A673 (cell line): Measurements from ENCODE around the gene TARS2. TPM values are rescaled to one million over a fixed set of nuclear protein-coding genes. Genes with fewer than 3 reads are reported as not detected.

Source experiments
- BruUV-seq: library from RNA; stranded (reverse); fragments of 400-500 nt; replicated peaks from 2 replicates; lab custom pipeline; 2021; lab: Mats Ljungman, UMichigan
- CTCF ChIA-PET: fragments of 300-600 bp; sonication (Branson Sonifier 250); formaldehyde crosslinking; loops from one replicate; lab custom pipeline; 2022; ENCODE audit warnings: antibody characterized with exemption; lab: Charles Lee
- POLR2A ChIA-PET: fragments of 300-600 bp; sonication (Branson Sonifier 250); formaldehyde crosslinking; loops from one replicate; lab custom pipeline; 2022; ENCODE audit warnings: antibody characterized with exemption; ENCODE audit not compliant: low non-redundant PET; lab: Charles Lee
- DNase-seq: peaks from one replicate; pipeline ENCODE4 v3.0.0-alpha.2; 2015; ENCODE audit warnings: low spot score
- H3K27ac ChIP-seq: fragments of 200-600 bp; sonication (generic); 2 replicates; pipeline ENCODE4 v1.5.1; 2016; ENCODE audit warnings: mixed run types, low read depth, mild to moderate bottlenecking, mixed read lengths, antibody characterized with exemption, low read length; ENCODE audit not compliant: poor library complexity, severe bottlenecking
- H3K27me3 ChIP-seq: fragments of 200-600 bp; sonication (generic); replicated peaks from 2 replicates; pipeline ENCODE4 v1.6.1; 2017; ENCODE audit warnings: mixed run types, low read depth, mild to moderate bottlenecking, mixed read lengths, antibody characterized with exemption, low read length; ENCODE audit not compliant: insufficient read depth, poor library complexity
- H3K36me3 ChIP-seq: fragments of 200-600 bp; sonication (generic); 2 replicates; pipeline ENCODE4 v1.6.1; 2016; ENCODE audit warnings: mixed run types, mild to moderate bottlenecking, mixed read lengths, antibody characterized with exemption, low read length; ENCODE audit not compliant: insufficient read depth, poor library complexity, severe bottlenecking
- H3K4me1 ChIP-seq: fragments of 200-600 bp; sonication (generic); 2 replicates; pipeline ENCODE4 v1.6.1; 2017; ENCODE audit warnings: mixed run types, mild to moderate bottlenecking, mixed read lengths, antibody characterized with exemption, low read length; ENCODE audit not compliant: insufficient read depth, poor library complexity, severe bottlenecking
- H3K4me3 ChIP-seq: fragments of 200-600 bp; sonication (generic); 2 replicates; pipeline ENCODE4 v1.5.1; 2016; ENCODE audit warnings: low read depth, mixed run types, mild to moderate bottlenecking, mixed read lengths, low read length; ENCODE audit not compliant: poor library complexity, severe bottlenecking
- H3K9me3 ChIP-seq: fragments of 200-600 bp; sonication (generic); 2 replicates; pipeline ENCODE4 v1.6.1; 2016; ENCODE audit warnings: mixed run types, low read depth, mild to moderate bottlenecking, mixed read lengths, antibody characterized with exemption, low read length; ENCODE audit not compliant: poor library complexity, severe bottlenecking
- EZH2 ChIP-seq: fragments of 200-600 bp; sonication (generic); IDR thresholded peaks from 2 replicates; pipeline ENCODE4 v1.6.1; 2017; ENCODE audit warnings: borderline replicate concordance, low read depth, mild to moderate bottlenecking, mixed read lengths, antibody characterized with exemption, low read length; ENCODE audit not compliant: poor library complexity, severe bottlenecking
- intact Hi-C: fragments of 100-400 bp; cut with micrococcal nuclease; formaldehyde crosslinking; loops from one replicate; pipeline ENCODE4 v1.10.0; 2022; ENCODE audit not compliant: unreplicated experiment
- total RNA-seq: library from RNA; stranded (reverse); gene quantifications from 2 replicates; pipeline ENCODE4 v1.2.3, GENCODE V29; 2021
- TF ChIP-seq, protein P1 (sequence below): fragments of 300-800, 200-600 bp; sonication (generic); conservative IDR thresholded peaks from 2 replicates; pipeline ENCODE4 v1.5.1; 2017; ENCODE audit warnings: low read depth, mild to moderate bottlenecking, antibody characterized with exemption, low read length, moderate library complexity, mixed read lengths

TARS2 gene
- total RNA-seq, 1 experiment from 2014 or later = 32.0 TPM

DNA sequence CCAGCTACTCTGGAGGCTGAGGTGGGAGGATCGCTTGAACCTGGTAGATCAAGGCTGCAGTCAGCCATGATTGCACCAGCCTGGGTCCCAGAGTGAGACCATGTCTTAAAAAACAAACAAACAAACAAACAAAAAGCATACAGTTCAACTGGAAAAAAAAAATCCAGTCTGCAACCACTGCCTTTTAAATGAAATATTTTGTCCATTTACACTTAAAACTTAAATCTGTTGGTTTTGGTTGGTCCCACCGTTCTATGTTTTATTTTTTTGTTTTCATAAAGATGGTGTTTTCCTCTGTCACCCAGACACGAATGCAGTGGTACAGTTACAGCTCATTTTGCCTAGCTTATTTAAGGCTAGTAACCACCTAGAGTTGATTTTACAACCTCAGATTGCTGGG lies 38.1 kb downstream of the TARS2 start:
- no peak for DNase-seq
- POLR2A ChIA-PET = no interaction called here
- no peak for TF ChIP-seq EZH2
- TF ChIP-seq, protein P1, sequence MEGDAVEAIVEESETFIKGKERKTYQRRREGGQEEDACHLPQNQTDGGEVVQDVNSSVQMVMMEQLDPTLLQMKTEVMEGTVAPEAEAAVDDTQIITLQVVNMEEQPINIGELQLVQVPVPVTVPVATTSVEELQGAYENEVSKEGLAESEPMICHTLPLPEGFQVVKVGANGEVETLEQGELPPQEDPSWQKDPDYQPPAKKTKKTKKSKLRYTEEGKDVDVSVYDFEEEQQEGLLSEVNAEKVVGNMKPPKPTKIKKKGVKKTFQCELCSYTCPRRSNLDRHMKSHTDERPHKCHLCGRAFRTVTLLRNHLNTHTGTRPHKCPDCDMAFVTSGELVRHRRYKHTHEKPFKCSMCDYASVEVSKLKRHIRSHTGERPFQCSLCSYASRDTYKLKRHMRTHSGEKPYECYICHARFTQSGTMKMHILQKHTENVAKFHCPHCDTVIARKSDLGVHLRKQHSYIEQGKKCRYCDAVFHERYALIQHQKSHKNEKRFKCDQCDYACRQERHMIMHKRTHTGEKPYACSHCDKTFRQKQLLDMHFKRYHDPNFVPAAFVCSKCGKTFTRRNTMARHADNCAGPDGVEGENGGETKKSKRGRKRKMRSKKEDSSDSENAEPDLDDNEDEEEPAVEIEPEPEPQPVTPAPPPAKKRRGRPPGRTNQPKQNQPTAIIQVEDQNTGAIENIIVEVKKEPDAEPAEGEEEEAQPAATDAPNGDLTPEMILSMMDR = no peak
- BruUV-seq = no TSS peak
- H3K4me3 ChIP-seq = no peak overlapping the region
- no peaks in the 10 kb centered on the region for H3K36me3 ChIP-seq
- no peaks in the 10 kb centered on the region for H3K4me1 ChIP-seq
- H3K9me3 ChIP-seq = no peaks in the 10 kb centered on the region
- H3K27me3 ChIP-seq = no peaks in the 10 kb centered on the region
- H3K27ac ChIP-seq = no peak overlapping the region
- intact Hi-C loops = no loop called here
- CTCF ChIA-PET = no interaction called here

DNA sequence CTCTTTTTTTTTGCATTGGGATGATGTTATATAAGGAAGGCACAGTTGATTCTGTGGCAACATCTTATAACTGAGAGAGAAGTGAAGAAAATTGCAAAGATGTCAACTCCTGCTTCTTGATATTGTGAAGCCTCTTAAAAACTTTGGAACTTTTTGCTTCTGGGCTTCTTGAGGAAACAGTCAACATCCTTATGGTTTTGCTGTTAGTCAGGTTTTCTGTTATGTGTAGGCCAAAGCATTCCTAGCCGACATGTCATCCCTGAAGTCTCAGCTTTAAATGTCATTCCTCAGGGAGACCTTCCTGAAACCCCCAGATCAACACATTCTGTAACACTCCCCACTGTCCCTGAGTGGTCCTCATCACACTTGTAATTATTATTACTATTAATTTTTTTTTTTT lies 41.0 kb downstream of the TARS2 start:
- no peak for DNase-seq
- intact Hi-C loops = no loop called here
- no peak for TF ChIP-seq EZH2
- TF ChIP-seq, protein P1 = no peak
- Histone ChIP-seq H3K27me3 (no peaks in the 10 kb centered on the region), H3K36me3 (no peaks in the 10 kb centered on the region), H3K4me1 (no peaks in the 10 kb centered on the region), H3K4me3 (no peak overlapping the region), H3K27ac (no peak overlapping the region), H3K9me3 (no peaks in the 10 kb centered on the region)
- POLR2A ChIA-PET = interaction anchor here (0.7 kb wide), 1 partner anchor 21 kb away, joined by 3 read pairs; no protein-coding TSS in a partner anchor
- CTCF ChIA-PET = no interaction called here
- no TSS peak for BruUV-seq

DNA sequence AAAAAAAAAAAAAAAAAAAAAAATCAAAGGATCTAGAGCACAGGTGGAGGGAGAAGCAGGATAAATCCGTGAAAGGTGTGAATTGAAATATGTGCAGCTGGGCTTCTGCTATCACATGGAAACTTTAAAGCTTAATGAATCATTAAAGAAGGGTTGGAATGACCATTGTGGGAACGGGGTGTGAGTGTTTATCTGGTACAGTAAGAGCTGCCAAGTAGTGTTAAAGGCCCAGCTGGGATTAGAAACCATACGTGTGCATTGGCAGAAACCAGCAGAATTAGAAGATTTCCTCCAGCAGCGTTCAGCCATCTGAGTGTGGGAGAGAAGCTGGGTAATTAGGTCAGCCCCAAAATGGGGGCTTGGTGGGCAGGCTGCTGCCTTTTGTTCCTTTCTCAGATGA lies 41.8 kb downstream of the TARS2 start:
- Histone ChIP-seq H3K36me3 (no peaks in the 10 kb centered on the region), H3K4me1 (no peaks in the 10 kb centered on the region), H3K27me3 (no peaks in the 10 kb centered on the region), H3K27ac (no peak overlapping the region), H3K4me3 (no peak overlapping the region), H3K9me3 (no peaks in the 10 kb centered on the region)
- DNase-seq = no peak
- no peak for TF ChIP-seq EZH2
- ChIA-PET POLR2A (no interaction called here), CTCF (no interaction called here)
- intact Hi-C loops = no loop called here
- no TSS peak for BruUV-seq

DNA sequence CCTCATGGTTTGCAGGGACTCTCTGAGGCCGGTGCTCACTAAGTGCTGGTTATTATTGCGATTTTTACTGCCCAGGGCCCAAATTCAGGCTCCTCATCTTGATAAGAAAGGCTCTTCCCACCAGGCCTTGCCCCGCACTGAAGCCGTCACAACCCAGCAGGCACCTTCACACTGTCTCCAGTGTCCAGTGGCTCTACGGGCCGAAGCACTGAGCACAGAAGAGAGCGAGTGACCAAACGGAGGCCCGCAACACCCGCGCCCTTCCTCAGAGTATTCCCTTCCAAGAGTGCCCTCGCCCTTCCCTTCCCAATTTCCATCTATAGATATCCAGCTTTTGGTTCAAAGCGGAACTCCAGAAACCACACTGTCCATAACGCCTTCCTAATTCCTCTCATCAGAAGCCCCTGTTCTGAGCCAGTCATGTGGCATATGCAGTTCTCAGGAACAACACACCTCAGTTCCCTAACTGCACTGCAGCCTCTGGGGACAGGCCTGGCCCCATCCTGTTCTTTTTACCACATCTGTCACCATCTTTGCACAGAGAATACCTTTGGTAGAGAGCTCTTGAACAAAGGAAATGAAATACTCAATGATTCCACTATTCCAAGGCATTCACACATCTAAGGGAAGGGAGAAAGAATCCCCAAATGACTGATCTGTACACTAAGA lies 43.4 kb downstream of the TARS2 start:
- H3K4me1 ChIP-seq = no peaks in the 10 kb centered on the region
- ChIA-PET POLR2A (no interaction called here), CTCF (no interaction called here)
- H3K36me3 ChIP-seq = no peaks in the 10 kb centered on the region
- no peaks in the 10 kb centered on the region for H3K27me3 ChIP-seq
- DNase-seq = no peak
- BruUV-seq = no TSS peak
- H3K4me3 ChIP-seq = no peak overlapping the region
- intact Hi-C loops = loop anchor here (5.0 kb wide), 2 partner anchors 68 to 273 kb away; partner anchors contain the start of gene CA14
- no peak overlapping the region for H3K27ac ChIP-seq
- TF ChIP-seq, protein P1 = no peak
- TF ChIP-seq EZH2 = no peak
- H3K9me3 ChIP-seq = no peaks in the 10 kb centered on the region
